Heart left ventricle (tissue), 13 donors: ENCODE data around the gene HMGB4.

ENCODE experiments used
- POLR2A ChIP-seq, 2 donors: fragments of 450-650 bp; IDR thresholded peaks; one replicate each; pipeline ENCODE4 v1.6.1; 2017; ENCODE audit warnings: antibody characterized with exemption in 2 of 2, mild to moderate bottlenecking in 2 of 2, moderate library complexity in 2 of 2
- TF ChIP-seq, protein P1 (sequence below), 12 donors: fragments of 200-600 bp; sonication (generic) in 4 of 12; IDR thresholded peaks; one replicate each; pipeline versions ENCODE4 v1.5.0 to v1.8.0; 2018 to 2022; ENCODE audit warnings: antibody characterized with exemption in 12 of 12, mild to moderate bottlenecking in 5 of 12
- donor health status: ischemic (EF 13 %, LVEDD 7.1; RV severe dilation, severe dysfunction).
- donor health status: DM: no; HTN: yes; CAD: no.
- donor health status: DM: no; HTN: no; CAD: no.
- donor health status: ischemic (EF 25% LVEDD 6.9; RV normal size, moderate dysfunction).
- donor health status: ischemic (EF 25% LVEDD 5.7; RV mildly dilated, moderate dysfunction).
- donor health status: ischemic (EF 35%, LVEDD 5.7; RV mildly dilated, moderate dysfunction).
- donor health status: nonischemic (EF 11% LVEDD 7.7; RV severe dilation, severe dysfunction).
- donor health status: DM: yes; HTN: yes; CAD: no.
- donor health status: PGD.
- donor health status: ischemic (EF 29% LVEDD 5.4; RV normal size, mild dysfunction).
- donor health status: nonischemic (EF 23%, LVEDD 6.1; RV moderate dilation, normal function).

DNA sequence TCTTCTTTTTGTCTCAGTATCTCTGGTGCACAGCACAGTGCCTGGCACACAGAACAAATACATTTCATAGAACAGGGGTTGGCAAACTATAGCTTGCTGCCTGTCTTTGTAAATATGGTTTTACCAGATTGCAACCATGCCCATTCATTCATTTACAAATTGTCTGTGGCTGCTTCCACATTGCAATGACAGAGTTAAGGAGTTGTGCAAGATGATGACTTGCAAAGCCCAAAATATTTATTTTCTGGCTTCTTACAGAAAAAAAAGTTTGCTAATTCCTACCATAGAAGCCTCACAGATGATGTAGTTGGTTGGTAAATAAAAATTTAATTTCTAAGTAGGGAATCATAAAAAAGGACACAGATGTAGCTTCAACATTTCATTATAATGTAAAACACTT lies 11.2 kb upstream of the HMGB4 start:
- TF ChIP-seq, protein P1, sequence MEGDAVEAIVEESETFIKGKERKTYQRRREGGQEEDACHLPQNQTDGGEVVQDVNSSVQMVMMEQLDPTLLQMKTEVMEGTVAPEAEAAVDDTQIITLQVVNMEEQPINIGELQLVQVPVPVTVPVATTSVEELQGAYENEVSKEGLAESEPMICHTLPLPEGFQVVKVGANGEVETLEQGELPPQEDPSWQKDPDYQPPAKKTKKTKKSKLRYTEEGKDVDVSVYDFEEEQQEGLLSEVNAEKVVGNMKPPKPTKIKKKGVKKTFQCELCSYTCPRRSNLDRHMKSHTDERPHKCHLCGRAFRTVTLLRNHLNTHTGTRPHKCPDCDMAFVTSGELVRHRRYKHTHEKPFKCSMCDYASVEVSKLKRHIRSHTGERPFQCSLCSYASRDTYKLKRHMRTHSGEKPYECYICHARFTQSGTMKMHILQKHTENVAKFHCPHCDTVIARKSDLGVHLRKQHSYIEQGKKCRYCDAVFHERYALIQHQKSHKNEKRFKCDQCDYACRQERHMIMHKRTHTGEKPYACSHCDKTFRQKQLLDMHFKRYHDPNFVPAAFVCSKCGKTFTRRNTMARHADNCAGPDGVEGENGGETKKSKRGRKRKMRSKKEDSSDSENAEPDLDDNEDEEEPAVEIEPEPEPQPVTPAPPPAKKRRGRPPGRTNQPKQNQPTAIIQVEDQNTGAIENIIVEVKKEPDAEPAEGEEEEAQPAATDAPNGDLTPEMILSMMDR (IDR thresholded peaks at IDR 0.05): no peak
- no peak for TF ChIP-seq POLR2A (IDR thresholded peaks at IDR 0.05)
